ENCODE measurements around the gene HIPK4.

HIPK4 gene

DNA sequence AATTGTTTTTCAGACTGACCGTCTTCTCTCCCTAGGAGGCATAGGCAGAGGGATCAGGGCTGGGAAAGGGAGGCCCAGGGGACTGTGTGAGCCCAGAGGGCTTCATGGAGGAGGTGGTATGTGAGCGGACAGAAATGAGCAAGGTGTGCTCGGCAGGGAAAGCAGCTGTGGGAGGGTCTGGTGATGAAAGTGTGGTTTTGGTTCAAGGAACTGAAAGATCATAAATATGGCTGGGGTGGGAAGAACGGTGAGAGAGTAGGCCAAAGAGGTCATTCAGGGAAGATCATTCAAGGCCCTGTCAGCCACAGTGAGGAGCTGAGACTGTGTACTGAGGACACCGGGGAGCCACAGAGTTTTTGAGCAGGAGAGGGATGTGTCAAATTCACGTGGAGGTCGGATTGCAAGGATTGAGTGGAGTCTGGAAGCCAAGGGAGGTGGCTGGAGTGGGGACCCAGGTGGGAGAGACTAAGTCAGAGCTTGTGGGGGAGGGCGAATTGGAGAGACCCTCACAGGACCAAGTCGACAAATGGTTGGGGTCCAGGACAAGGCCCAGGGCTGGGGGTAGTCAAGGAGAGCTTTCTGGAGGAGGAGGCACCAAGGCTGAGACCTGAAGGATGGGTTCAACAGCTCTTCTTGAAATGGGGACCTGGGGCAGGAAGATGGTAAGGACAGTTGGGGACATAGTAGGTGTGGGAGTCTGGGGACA, 33.9 kb downstream of the HIPK4 start:
- TF ChIP-seq, protein P1, sequence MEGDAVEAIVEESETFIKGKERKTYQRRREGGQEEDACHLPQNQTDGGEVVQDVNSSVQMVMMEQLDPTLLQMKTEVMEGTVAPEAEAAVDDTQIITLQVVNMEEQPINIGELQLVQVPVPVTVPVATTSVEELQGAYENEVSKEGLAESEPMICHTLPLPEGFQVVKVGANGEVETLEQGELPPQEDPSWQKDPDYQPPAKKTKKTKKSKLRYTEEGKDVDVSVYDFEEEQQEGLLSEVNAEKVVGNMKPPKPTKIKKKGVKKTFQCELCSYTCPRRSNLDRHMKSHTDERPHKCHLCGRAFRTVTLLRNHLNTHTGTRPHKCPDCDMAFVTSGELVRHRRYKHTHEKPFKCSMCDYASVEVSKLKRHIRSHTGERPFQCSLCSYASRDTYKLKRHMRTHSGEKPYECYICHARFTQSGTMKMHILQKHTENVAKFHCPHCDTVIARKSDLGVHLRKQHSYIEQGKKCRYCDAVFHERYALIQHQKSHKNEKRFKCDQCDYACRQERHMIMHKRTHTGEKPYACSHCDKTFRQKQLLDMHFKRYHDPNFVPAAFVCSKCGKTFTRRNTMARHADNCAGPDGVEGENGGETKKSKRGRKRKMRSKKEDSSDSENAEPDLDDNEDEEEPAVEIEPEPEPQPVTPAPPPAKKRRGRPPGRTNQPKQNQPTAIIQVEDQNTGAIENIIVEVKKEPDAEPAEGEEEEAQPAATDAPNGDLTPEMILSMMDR (IDR thresholded peaks at IDR 0.05; ENCODE audit: low read length, missing control alignments) = no peak
- H3K4me3 ChIP-seq (replicated peaks; ENCODE audit: low read depth, low read length) = no peak overlapping the region
- DNase-seq (ENCODE audit: low read depth) = no peak

DNA sequence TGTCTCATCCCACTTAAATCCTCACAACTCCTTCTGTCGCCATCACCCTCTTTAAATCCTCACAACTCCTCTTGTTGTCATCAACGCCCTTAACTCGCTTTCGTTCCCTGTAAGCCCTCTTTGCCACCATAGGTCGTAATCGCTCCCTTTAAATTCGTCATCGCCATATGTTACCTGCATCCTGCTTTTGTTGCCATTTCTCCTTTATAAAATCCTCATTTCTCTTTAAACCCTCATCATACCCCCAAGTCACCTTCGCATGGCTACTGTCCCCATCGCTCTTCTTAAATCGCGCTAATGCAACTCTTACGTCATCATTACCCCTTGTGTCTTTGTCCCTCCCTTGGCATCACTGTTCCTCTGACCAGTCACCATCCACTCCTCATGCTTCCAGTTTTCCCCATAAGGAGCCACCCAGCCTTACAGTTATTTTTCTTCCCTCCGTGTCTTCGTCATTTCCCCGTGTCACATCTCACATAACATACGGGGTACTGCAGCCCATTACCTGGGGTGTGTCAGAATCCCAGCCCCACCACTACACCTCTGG, 40.9 kb downstream of the HIPK4 start:
- TF ChIP-seq, protein P1 (IDR thresholded peaks at IDR 0.05; ENCODE audit: low read length, missing control alignments) = no peak
- H3K4me3 ChIP-seq (replicated peaks; ENCODE audit: low read depth, low read length) = peak overlapping the region; percentile 98
- peak; percentile 64 for DNase-seq (ENCODE audit: low read depth)

DNA sequence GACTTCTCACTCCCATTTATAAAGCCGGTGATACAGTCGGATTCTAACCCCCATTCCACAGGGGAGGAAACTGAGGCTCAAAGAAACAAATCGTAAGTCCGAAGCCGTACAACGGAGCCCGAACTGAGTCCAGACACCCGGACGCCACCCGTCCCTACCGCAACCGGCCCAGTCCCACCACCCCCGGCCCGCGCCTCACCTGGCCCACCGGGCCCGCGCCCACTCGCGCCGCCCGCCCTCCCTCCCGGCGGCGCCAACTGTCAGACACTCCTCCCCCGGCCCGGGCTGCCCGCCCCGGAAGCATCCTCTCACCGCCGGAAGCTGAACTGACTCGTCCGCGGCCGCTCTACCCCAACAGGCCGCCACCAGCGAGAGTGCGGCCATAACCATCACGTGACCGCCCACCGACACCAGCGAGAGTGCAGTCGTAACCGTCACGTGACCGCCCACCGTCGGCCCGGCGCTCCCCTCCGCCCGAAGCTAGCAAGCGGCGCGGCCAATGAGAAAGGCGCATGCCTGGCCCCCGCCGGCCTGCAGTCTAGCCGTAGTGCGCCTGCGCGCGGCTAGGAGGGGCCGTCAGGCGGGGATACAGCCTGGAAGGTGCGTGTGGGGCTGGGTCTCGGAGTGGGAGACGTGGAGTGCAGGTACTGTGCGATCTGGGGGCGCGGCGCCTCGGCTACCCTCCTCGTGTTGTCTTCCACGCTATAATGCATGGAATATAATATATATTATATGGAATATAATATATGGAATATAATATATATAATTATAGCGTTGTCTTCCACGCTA, 41.7 kb downstream of the HIPK4 start, which contains the start of the genes C19orf47 and PLD3:
Gene C19orf47 (minus strand): TSS at position 273 of the 789 bp plus-strand sequence. CDS start 6,540 bp downstream, outside the sequence.
Gene PLD3 (plus strand): TSS at position 571 of the 789 bp plus-strand sequence. CDS start 17,789 bp downstream, outside the sequence.
- peak within 1 kb of the TSS; percentile 98 for H3K4me3 ChIP-seq (replicated peaks; ENCODE audit: low read depth, low read length)
- DNase-seq (ENCODE audit: low read depth) = peak; percentile 100
- TF ChIP-seq, protein P1 (IDR thresholded peaks at IDR 0.05; ENCODE audit: low read length, missing control alignments) = no peak

DNA sequence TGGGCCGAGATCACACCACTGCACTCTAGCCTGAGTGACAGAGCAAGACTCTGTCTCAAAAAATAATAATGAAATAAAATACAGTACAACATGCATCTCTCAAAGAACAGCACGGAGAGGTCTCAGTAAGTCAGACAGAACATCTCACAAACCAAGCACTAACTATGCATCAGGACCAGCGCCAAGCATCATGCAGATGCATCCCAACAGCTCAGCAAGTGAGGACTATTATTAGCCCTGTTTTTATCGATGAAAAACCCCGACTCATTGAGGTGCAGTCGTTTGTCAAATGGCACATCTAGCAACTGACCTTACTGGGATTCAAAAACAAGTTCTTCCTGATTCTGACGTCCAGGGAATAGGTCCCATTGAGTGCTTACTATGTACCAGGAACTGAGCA, 45.6 kb downstream of the HIPK4 start:
- TF ChIP-seq, protein P1 (IDR thresholded peaks at IDR 0.05; ENCODE audit: low read length, missing control alignments) = no peak
- no peak for DNase-seq (ENCODE audit: low read depth)
- no peak overlapping the region for H3K4me3 ChIP-seq (replicated peaks; ENCODE audit: low read depth, low read length)

DNA sequence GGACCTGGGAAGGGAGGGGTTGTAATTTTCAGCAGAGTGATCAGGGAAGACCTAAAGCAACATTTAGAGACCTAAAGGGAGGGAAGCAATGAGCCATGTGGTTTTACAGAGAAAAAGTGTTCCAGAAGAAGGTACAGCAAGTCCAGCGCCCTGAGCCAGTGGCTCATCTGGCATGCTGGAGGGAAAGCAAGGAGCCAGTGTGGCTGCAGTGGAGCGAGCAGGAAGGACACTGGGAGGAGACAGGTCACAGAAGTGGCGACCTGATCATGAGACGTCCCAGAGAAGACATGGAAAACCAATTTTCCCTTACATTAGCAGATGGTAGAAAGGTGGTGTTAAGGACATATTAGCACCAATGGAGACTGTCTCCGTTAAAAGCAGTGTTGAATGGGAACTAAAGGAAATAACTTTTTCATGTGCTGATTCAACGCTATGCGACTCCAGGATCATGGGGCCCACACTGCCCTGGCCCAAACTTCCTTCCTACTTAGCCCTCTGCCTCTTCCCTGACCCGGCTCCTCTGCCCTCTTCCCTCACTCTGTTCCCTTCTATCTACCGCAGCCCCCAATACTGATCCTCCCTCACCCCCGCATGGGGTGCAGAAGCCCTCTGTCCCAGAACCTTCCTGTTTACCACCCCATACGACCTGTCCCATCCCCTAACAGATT, 47.2 kb downstream of the HIPK4 start:
- no peak overlapping the region for H3K4me3 ChIP-seq (replicated peaks; ENCODE audit: low read depth, low read length)
- DNase-seq (ENCODE audit: low read depth) = no peak
- TF ChIP-seq, protein P1 (IDR thresholded peaks at IDR 0.05; ENCODE audit: low read length, missing control alignments) = no peak

DNA sequence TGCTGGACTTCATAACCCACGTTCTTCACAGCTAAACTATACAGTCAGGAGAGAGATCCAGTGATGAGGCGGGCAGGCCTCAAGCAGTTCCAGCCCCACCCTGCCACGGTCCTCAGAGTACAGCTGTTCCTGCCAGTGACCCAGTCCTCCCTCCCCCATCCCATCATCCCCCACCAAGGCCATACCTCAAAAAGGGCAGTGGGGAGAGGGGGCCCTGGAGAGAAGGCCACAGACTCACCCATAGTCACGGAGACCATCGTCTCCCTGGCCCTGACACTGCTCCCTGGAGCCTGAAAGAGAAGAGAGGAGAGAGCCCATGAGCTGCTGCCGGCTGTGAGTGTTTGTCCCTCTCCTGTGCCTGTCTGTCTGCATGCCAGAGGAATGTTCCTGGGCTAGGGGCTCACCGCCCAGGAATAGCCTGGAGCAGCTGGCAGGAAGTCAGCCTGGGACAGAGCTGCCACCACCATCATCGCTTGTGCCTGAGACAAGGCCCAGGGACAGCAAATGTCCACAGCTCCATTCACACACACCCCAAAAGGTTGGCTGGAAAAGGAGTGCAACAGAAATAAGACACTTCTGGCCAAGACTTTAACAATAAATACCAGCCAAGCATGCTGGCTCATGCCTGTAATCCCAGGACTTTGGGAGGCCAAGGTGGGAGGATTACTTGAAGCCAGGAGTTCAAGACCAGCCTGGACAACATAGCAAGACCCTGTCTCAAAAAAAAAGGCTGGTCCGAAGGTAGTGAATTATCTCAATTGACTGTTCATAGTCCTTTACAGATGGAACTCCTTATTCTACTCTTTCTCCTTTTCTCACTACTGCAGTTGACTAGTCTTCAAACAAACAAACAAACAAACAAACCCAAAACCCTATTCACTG, 48.1 kb downstream of the HIPK4 start:
- TF ChIP-seq, protein P1 (IDR thresholded peaks at IDR 0.05; ENCODE audit: low read length, missing control alignments) = no peak
- DNase-seq (ENCODE audit: low read depth) = no peak
- no peak overlapping the region for H3K4me3 ChIP-seq (replicated peaks; ENCODE audit: low read depth, low read length)

Measured in fibroblast of pulmonary artery (primary cell).